Measurements from ENCODE around the gene NAALADL2. TPM values are rescaled to one million over a fixed set of nuclear protein-coding genes. Genes with fewer than 3 reads are reported as not detected.
A peak's percentile ranks its signal among the peaks of the same experiment; 100 is the strongest.

The NAALADL2 gene
- total and polyA plus RNA-seq, 9 of the 15 experiments (the other 6 are each of a cell fraction or from before 2014, with no cell fraction given) = 0.29 to 1.1 (median 0.79) TPM; not detected in 1

DNA sequence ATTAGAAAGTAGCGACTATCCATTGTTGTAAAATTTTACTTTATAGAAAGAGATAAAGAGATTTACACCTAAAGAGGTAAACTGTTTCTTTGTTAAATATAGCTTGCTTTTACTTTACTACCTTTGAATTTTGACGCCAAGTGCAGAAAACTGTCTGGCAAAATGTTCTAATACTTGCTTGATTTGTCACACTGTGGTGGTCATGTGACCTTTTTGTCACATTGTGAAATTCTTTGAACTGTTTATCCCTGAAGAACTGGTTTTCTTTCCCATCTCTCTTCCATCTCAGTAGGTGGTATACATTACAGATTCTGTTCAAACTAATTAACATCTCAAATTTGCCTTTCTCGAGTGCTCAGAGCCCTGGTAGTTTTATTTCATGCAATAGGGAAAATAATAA lies 327.4 kb downstream of the NAALADL2 start:
- no peak overlapping the region for H3K4me3 ChIP-seq
- H3K4me2 ChIP-seq (ENCODE audit: insufficient read depth, low read length) = no peak overlapping the region
- FAIRE-seq (no peak), ATAC-seq (no peak), DNase-seq (ENCODE audit: extremely low read depth in 1 of 4, low spot score in 3 of 4) (no peak)
- BruUV-seq (replicated peaks) = no TSS peak
- in situ Hi-C loops (cut with MboI) (no loop called here), intact Hi-C loops (cut with micrococcal nuclease) (no loop called here)
- no peak overlapping the region for H2AFZ ChIP-seq (ENCODE audit: low read depth, low read length)
- H3K9me1 ChIP-seq (ENCODE audit: control insufficient read depth, insufficient read depth, low read length) = no peaks in the 10 kb centered on the region
- H3K27ac ChIP-seq (ENCODE audit: extremely low read depth, low read depth, low read length) = no peak overlapping the region
- ChIA-PET POLR2A (no interaction called here), CTCF (ENCODE audit: low intra/inter-chr PET ratio) (no interaction called here)
- no peaks in the 10 kb centered on the region for H3K36me3 ChIP-seq (ENCODE audit: control insufficient read depth, insufficient read depth, low read length)
- H3K9ac ChIP-seq (ENCODE audit: insufficient read depth in 1 of 2, low read depth in 2 of 2, low read length in 2 of 2) = no peak overlapping the region
- H3K27me3 ChIP-seq (ENCODE audit: control insufficient read depth in 2 of 2, insufficient read depth in 2 of 2, low read length in 2 of 2) = no peaks in the 10 kb centered on the region
- no peaks in the 10 kb centered on the region; the same call in 1 of the 2 replicates for H3K9me3 ChIP-seq (replicated peaks; ENCODE audit: control insufficient read depth, insufficient read depth, low read depth, low read length)
- no peaks in the 10 kb centered on the region for H3K4me1 ChIP-seq (replicated peaks in 1 of 2; ENCODE audit: control insufficient read depth in 2 of 2, insufficient read depth in 2 of 2, low read length in 2 of 2)
- H3K79me2 ChIP-seq (ENCODE audit: control insufficient read depth, insufficient read depth, low read length) = no peaks in the 10 kb centered on the region
- 0% methylated on average over 3 of the region's 3 CpGs for WGBS (ENCODE audit: insufficient coverage, low coverage, missing lambda C conversion rate)
- no peak for TF ChIP-seq NFYB (IDR thresholded peaks at IDR 0.05; ENCODE audit: extremely low read depth, insufficient read length)
- TF ChIP-seq, protein P1, sequence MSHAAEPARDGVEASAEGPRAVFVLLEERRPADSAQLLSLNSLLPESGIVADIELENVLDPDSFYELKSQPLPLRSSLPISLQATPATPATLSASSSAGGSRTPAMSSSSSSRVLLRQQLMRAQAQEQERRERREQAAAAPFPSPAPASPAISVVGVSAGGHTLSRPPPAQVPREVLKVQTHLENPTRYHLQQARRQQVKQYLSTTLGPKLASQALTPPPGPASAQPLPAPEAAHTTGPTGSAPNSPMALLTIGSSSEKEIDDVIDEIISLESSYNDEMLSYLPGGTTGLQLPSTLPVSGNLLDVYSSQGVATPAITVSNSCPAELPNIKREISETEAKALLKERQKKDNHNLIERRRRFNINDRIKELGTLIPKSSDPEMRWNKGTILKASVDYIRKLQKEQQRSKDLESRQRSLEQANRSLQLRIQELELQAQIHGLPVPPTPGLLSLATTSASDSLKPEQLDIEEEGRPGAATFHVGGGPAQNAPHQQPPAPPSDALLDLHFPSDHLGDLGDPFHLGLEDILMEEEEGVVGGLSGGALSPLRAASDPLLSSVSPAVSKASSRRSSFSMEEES (CRISPR knock-in tag; IDR thresholded peaks at IDR 0.05) = peak; percentile 67
- no peaks in the 10 kb centered on the region for H4K20me1 ChIP-seq (replicated peaks; ENCODE audit: control insufficient read depth, insufficient read depth, low read length)

DNA sequence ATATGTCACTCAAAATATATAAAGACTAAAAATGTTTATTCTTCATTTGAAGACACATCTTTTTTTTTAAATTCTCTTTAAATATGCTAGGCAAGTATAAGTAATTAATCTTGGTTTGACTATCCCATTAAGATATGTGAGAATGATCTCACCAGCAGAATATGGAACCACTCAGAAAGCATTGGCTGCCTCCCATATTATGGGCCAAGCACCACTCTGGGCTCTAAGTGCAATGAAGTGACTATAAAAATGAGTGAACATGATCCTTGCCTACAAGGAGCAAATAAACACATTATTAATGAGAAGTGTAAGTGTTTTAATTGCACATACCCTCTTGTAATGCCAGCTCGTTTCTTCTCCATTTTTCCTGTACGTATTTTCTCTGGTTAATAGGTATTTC lies 328.5 kb downstream of the NAALADL2 start:
- no TSS peak for BruUV-seq (replicated peaks)
- in situ Hi-C loops (cut with MboI) = no loop called here
- no peaks in the 10 kb centered on the region for H3K9me1 ChIP-seq (ENCODE audit: control insufficient read depth, insufficient read depth, low read length)
- H4K20me1 ChIP-seq (replicated peaks; ENCODE audit: control insufficient read depth, insufficient read depth, low read length) = no peaks in the 10 kb centered on the region
- H3K4me2 ChIP-seq (ENCODE audit: insufficient read depth, low read length) = no peak overlapping the region
- H3K79me2 ChIP-seq (ENCODE audit: control insufficient read depth, insufficient read depth, low read length) = no peaks in the 10 kb centered on the region
- CTCF ChIA-PET (ENCODE audit: low intra/inter-chr PET ratio) = no interaction called here
- intact Hi-C loops (cut with micrococcal nuclease) = no loop called here
- H3K27ac ChIP-seq (ENCODE audit: extremely low read depth, low read depth, low read length) = no peak overlapping the region
- 0% methylated on average over 2 of the region's 2 CpGs for WGBS (ENCODE audit: insufficient coverage, low coverage, missing lambda C conversion rate)
- H3K27me3 ChIP-seq (ENCODE audit: control insufficient read depth in 2 of 2, insufficient read depth in 2 of 2, low read length in 2 of 2) = no peaks in the 10 kb centered on the region
- POLR2A ChIA-PET = no interaction called here
- no peak overlapping the region for H3K9ac ChIP-seq (ENCODE audit: insufficient read depth in 1 of 2, low read depth in 2 of 2, low read length in 2 of 2)
- no peak for FAIRE-seq
- no peak overlapping the region for H3K4me3 ChIP-seq
- H3K9me3 ChIP-seq (replicated peaks; ENCODE audit: control insufficient read depth, insufficient read depth, low read depth, low read length) = no peaks in the 10 kb centered on the region; the same call in 1 of the 2 replicates
- DNase-seq (ENCODE audit: extremely low read depth in 1 of 4, low spot score in 3 of 4) = no peak
- no peak overlapping the region for H2AFZ ChIP-seq (ENCODE audit: low read depth, low read length)
- TF ChIP-seq BRF1 (IDR thresholded peaks at IDR 0.05; ENCODE audit: borderline replicate concordance, extremely low read depth, insufficient read length) = no peak
- TF ChIP-seq HNRNPH1 (optimal IDR thresholded peaks at IDR 0.05; ENCODE audit: low read depth, low read length) = no peak
- ATAC-seq = no peak
- no peaks in the 10 kb centered on the region for H3K36me3 ChIP-seq (ENCODE audit: control insufficient read depth, insufficient read depth, low read length)
- H3K4me1 ChIP-seq (replicated peaks in 1 of 2; ENCODE audit: control insufficient read depth in 2 of 2, insufficient read depth in 2 of 2, low read length in 2 of 2) = no peaks in the 10 kb centered on the region
